Dendritic cell treated with granulocyte-macrophage colony-stimulating factor and Interleukin-4, amounts not matched to agents 40 ng/mL and 50 ng/mL, for 4 days (primary cell): Measurements from ENCODE around the gene OSM.

Experiments used
- H3K27ac Mint-ChIP-seq: one replicate; pipeline ENCODE4 v1.8.0; 2022; ENCODE audit warnings: mild to moderate bottlenecking, mixed read lengths
- H3K27me3 Mint-ChIP-seq: one replicate; pipeline ENCODE4 v1.8.0; 2022; ENCODE audit warnings: mild to moderate bottlenecking, mixed read lengths
- H3K36me3 Mint-ChIP-seq: one replicate; pipeline ENCODE4 v1.8.0; 2022; ENCODE audit warnings: low read depth, mixed read lengths
- H3K4me1 Mint-ChIP-seq: one replicate; pipeline ENCODE4 v1.8.0; 2022; ENCODE audit warnings: low read depth, mixed read lengths
- H3K4me3 Mint-ChIP-seq: one replicate; pipeline ENCODE4 v1.8.0; 2022; ENCODE audit warnings: mild to moderate bottlenecking, moderate library complexity, mixed read lengths
- H3K9me3 Mint-ChIP-seq: one replicate; pipeline ENCODE4 v1.8.0; 2022; ENCODE audit warnings: mixed read lengths
- intact Hi-C: fragments of 100-400 bp; cut with micrococcal nuclease; formaldehyde crosslinking; loops from one replicate; pipeline ENCODE4 v1.15.0; 2022

Gene OSM

DNA sequence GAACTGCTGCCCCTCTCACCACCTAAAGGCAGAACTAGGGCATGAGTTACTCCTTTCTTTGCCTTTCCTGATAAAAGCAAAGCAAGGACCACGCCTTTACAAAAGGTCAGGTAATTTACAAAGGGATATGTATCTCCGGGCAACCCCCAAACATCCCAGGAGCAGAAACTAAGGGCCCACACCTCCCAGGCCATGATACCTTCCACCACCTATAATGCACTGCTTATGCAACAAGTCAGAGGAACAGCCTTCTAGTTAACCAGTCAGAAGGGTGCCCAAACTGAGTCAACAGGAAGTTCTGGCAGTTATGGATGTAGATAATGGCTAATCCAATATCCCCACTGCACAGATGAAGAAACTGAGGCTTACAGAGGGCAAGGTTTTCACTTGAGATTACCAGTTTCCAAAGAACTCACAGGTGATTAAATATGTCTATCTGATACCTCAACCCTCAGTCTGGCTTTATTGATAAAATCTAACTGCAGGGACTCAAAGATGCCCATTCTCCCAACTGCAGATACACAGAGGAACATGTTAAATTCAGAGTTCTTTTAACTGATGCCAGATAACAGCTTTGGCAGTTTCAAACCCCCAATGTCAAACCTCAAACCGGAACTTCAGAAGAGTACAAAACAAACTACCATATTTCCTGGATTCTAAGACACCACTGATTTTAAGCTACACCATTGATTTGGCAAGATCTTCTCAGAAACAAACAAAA is 39.4 kb upstream of the OSM start:
- Mint-ChIP-seq H3K9me3 (no peaks in the 10 kb centered on the region), H3K27ac (peak overlapping the region; percentile 85), H3K4me3 (peak overlapping the region; percentile 52), H3K36me3 (peaks cover 50% of the 10 kb centered on the region), H3K4me1 (peaks cover 100% of the 10 kb centered on the region), H3K27me3 (no peaks in the 10 kb centered on the region)
- intact Hi-C loops = loop anchor here (1.0 to 2.0 kb wide), 2 partner anchors 19 to 49 kb away; no protein-coding TSS in a partner anchor

DNA sequence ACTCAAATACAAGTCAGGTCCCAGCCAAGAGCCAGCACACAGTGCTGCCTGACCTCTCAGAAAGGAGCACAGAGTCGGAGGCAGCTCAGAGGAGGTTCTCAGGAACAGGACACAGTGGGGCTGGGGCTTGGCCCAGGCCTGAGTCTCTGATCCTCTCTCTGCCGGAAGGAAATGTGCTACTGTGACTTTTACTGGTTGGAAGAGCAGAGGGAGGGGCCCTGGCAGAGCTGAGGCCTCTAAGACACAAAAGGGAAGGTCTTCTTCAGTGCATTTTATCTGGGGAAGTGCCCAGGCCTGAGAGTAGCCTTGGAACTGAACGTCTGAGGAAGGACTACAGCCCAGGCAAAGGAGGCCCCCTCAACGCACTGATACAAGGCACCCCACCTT is 38.9 kb upstream of the OSM start:
- Mint-ChIP-seq H3K4me3 (peak overlapping the region; percentile 52), H3K36me3 (peaks cover 56% of the 10 kb centered on the region), H3K9me3 (no peaks in the 10 kb centered on the region), H3K4me1 (peaks cover 100% of the 10 kb centered on the region), H3K27me3 (no peaks in the 10 kb centered on the region), H3K27ac (peak overlapping the region; percentile 85)
- intact Hi-C loops = loop anchor here (1.0 to 2.0 kb wide), 2 partner anchors 19 to 50 kb away; no protein-coding TSS in a partner anchor

DNA sequence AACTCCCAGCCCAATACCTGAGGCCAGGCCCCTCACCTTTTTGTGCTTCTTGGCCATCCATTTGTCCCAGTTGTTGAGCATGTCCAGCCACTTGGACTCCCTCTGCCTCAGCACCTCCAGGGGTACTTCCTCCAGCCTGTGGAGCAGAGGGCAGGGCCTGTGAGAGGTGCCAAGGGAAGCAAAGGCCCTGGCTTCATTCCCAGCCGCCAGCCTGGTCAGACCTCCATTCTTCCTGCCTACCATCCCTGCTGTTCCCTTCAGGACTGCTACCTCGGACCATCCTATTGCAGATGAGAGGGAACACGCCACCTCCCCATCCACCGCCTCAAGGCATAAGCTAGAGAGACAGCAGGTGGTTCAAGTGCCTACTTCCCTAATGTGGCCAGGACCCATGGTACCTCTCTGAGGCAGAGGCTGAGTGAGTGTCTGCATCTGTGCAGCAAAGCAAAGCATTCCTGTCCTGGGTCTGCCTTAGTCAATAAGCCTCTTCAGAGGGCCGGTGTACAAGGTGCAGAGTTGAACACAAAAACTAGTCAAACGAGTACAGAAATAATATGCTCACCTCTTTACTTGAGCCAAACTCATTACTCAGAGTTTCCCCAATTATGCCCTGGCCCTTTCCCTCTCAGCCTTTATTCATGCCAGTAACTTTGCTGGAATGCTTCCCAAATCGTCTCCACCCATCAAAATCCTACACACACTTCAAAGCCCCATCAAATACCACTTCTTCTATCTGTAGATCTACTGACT is 38.0 kb upstream of the OSM start:
- Mint-ChIP-seq H3K27ac (peak overlapping the region; percentile 85), H3K9me3 (no peaks in the 10 kb centered on the region), H3K4me3 (no peak overlapping the region), H3K36me3 (peaks cover 64% of the 10 kb centered on the region), H3K27me3 (no peaks in the 10 kb centered on the region), H3K4me1 (peaks cover 93% of the 10 kb centered on the region)
- intact Hi-C loops = loop anchor here (1.0 to 2.0 kb wide), 2 partner anchors 20 to 51 kb away; no protein-coding TSS in a partner anchor

DNA sequence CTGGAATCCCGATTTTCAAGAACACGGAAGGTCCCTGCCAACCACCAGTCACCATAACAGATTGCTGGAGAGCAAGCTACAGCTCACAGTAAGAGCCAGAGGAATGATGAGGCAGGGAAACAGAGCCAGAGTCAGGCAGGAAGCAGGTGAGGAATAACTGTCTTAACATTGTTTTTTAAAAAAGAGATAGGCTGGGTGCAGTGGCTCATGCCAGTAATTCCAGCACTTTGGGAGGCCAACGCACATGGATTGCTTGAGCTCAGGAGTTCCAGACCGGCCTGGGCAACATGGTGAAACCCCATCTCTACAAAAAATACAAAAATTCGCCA is 36.1 kb upstream of the OSM start:
- peaks cover 74% of the 10 kb centered on the region for H3K4me1 Mint-ChIP-seq
- peak overlapping the region; percentile 59 for H3K4me3 Mint-ChIP-seq
- H3K36me3 Mint-ChIP-seq = peaks cover 70% of the 10 kb centered on the region
- H3K27ac Mint-ChIP-seq = peak overlapping the region; percentile 85
- no peaks in the 10 kb centered on the region for H3K9me3 Mint-ChIP-seq
- intact Hi-C loops = loop anchor here (1.0 kb wide), 1 partner anchor 13 kb away; the partner anchor contains the start of gene CASTOR1
- H3K27me3 Mint-ChIP-seq = no peaks in the 10 kb centered on the region

DNA sequence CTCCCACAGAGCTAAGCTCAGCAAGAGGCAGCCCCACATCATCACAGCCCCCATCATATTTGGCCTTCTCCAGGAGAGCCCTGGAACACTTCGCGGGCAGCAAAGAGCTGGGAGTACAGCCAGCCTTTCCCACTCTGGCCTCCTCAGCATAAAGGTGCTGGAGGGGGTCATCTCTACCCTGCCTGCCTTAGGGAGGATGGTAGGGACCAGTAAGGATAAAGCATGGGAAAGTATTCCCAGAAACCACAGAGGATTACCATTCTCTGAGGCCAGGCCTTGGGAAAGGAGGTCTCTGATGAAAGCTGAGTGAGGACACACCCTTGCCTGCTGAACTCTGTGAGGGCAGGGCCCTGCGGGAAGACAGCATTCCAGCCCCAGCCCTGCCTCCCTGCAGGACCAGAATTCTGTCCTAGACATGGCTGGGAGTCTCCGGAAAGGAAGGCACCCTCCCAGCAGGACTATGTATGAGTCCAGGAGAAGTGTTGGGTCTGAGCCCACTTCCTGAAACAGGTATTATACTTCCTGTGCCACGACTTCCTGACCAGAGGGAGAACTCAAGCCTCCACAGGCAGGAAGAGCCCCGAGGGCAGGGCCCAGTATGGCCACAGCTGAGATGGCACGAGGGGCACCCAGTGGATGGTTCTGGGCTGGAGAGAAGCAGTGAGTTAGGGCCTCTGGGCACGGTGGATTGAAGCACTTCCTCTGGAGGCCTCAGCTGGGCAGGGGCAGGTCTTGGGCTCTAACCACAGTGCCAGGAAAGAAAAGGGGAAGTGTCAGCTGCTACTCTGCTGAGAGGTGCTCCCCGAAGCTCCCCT is 35.6 kb upstream of the OSM start:
- Mint-ChIP-seq H3K27ac (peak overlapping the region; percentile 85), H3K9me3 (no peaks in the 10 kb centered on the region), H3K4me1 (peaks cover 69% of the 10 kb centered on the region), H3K36me3 (peaks cover 76% of the 10 kb centered on the region), H3K4me3 (peak overlapping the region; percentile 59), H3K27me3 (no peaks in the 10 kb centered on the region)
- intact Hi-C loops = loop anchor here (1.0 kb wide), 1 partner anchor 13 kb away; the partner anchor contains the start of gene CASTOR1

DNA sequence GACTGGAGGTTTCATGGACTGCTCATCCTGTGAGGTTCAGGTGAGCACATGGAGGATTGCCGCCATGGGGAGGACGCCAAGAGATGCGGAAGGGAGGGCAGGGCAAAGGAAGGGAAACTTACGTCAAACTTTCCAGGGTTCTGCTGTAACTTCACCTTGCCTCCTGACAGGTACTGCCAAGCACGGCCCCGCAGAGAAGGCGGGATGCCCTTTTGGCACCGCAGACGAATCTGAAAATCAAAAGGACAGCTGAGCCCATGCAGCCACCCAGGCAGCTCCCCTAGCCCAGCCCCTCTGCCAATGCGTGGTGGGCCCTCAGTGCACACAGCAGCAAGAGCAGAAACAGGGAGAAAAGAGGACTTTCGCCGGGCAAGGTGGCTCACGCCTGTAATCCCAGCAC is 32.7 kb upstream of the OSM start:
- peaks cover 100% of the 10 kb centered on the region for H3K36me3 Mint-ChIP-seq
- H3K27me3 Mint-ChIP-seq = no peaks in the 10 kb centered on the region
- no peak overlapping the region for H3K27ac Mint-ChIP-seq
- H3K4me3 Mint-ChIP-seq = no peak overlapping the region
- intact Hi-C loops = no loop called here
- peaks cover 40% of the 10 kb centered on the region for H3K4me1 Mint-ChIP-seq
- no peaks in the 10 kb centered on the region for H3K9me3 Mint-ChIP-seq

DNA sequence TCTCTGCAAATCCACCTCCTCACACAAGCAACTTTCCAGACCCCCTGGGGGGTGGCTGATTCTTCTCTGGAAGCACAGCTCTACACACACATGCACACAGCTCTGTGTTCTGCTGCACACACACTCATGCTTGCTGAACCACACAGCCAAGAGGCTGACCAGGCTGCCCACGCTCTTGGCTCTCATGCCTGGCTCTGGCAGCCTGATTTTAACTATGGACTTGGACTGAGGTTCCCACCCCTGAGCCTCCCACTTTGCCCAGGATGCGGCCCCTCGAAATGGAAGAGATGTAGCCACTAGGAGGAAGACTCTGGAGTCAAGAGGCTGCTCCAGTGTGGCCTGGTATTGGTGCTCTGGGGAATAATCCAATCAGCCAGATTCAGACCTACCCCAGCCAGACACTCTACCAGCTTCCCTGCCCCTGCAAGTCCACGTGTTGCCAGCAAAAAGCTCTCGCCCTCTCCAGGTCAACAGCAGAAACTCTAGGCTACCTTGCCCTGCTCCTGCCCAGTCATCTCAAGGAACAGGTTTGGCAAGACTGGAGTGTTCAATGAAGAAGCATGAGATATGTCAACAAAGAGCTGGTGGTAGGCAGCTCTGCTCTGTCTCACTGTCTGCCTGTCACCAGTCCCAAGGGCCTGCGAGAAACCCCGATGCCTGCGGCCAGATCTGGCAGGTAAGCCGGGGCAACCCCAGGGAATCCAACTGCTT is 31.5 kb upstream of the OSM start:
- H3K27me3 Mint-ChIP-seq = no peaks in the 10 kb centered on the region
- peaks cover 100% of the 10 kb centered on the region for H3K36me3 Mint-ChIP-seq

DNA sequence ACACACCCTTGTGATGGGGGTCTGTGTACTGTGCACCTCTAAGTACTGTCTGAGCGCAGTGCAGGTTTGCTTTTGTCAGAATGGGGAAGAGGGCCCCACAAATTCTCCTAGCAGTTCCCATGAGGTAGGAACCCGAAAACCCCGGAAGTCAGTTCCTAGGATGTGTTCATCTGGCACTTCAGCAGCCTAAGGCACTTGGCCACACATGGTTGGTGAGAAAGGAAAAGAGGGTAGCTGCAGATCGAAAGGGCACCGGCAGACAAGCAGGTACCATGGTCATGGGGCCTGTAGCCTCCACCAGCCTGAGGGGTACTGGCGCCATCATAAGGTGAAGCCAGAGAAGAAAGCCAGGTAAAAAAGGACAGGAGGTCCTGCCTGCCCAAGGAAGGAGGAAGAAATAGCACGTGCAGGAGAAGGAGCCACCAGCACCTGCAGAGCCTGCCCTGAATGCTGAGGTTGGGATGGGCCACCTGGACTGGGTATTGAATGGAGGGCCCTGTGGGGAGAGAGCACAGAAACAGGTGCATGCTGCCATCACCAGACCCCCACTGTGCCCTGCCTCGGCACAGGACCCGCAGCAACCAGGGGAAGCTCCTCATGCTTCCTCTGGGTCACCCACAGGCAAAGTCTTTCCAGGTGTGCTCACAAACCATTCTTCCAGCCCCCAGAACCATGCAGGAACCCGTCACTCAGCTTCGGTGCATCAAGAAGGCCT is 30.8 kb upstream of the OSM start:
- no peaks in the 10 kb centered on the region for H3K9me3 Mint-ChIP-seq
- H3K4me3 Mint-ChIP-seq = no peak overlapping the region
- H3K4me1 Mint-ChIP-seq = peaks cover 21% of the 10 kb centered on the region
- H3K36me3 Mint-ChIP-seq = peaks cover 100% of the 10 kb centered on the region
- H3K27me3 Mint-ChIP-seq = no peaks in the 10 kb centered on the region
- intact Hi-C loops = no loop called here
- H3K27ac Mint-ChIP-seq = no peak overlapping the region

More for the DNA sequence above, 31.5 kb upstream of the OSM start:
- Mint-ChIP-seq H3K4me1 (peaks cover 28% of the 10 kb centered on the region), H3K9me3 (no peaks in the 10 kb centered on the region), H3K27ac (no peak overlapping the region), H3K4me3 (no peak overlapping the region)
- intact Hi-C loops = no loop called here

DNA sequence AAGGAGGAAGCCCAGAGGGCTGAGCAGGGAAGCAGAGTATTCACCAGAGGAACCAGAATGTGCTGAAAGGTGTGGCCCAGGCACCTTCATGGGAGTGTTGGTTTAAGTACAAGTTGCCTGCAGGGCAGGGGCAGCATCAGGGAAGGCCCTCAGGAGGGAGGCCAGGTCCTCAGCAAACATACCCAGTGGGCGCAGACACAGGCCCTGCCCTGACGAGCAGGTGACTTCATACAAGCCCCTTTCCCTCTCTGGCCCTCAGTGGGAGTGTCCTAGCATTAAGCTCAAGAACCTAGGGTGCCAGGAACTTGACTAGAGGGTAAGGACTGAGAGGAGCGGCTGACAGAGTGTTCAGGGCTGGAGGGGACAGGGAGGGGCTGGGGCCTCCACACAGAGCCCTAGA is 30.2 kb upstream of the OSM start:
- no peak overlapping the region for H3K4me3 Mint-ChIP-seq

DNA sequence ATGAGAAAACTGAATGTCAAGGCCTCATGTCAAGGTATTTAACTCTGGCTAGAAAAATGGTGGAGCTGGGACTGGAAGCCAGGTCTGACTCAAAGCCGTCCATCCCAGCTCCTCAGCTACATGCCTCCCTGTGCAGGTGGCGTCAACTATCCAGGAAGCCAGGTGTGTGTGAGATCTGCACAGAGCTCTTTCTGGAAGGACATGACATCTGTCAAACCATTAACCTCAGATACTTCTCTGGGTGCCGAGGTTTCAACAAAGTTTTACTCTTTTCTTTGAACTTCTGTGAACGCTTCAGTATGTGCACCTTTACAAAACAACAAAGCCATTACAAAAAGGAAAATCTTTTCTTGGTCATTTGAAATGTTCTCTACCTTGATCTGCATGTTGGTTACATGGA is 29.7 kb upstream of the OSM start:
- Mint-ChIP-seq H3K36me3 (peaks cover 100% of the 10 kb centered on the region), H3K9me3 (no peaks in the 10 kb centered on the region), H3K27ac (no peak overlapping the region), H3K27me3 (no peaks in the 10 kb centered on the region), H3K4me3 (no peak overlapping the region), H3K4me1 (peaks cover 15% of the 10 kb centered on the region)
- intact Hi-C loops = no loop called here

More for the DNA sequence above, 30.2 kb upstream of the OSM start:
- Mint-ChIP-seq H3K9me3 (no peaks in the 10 kb centered on the region), H3K4me1 (peaks cover 15% of the 10 kb centered on the region), H3K36me3 (peaks cover 100% of the 10 kb centered on the region), H3K27ac (no peak overlapping the region), H3K27me3 (no peaks in the 10 kb centered on the region)
- intact Hi-C loops = no loop called here

DNA sequence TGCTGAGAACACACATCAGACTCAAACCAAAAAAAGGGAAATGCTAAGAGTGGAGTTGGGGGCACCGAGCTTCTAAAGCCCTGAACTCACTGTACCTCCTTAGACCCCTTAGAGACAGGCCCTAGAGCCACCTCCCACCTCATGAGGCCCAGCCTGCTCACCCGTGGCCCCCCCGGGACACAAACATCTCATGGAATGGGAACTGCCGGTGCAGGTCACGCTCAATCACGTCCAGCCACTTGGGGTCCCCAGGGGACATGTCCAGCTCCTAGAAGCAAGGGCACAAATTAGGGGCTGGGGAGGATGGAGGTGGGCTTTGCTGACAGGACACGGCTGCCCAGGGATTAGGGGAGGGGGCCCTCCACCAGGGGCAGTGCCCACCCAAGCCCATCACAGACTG is 28.9 kb upstream of the OSM start:
- H3K9me3 Mint-ChIP-seq = no peaks in the 10 kb centered on the region
- intact Hi-C loops = no loop called here
- H3K27ac Mint-ChIP-seq = no peak overlapping the region
- H3K4me1 Mint-ChIP-seq = peaks cover 15% of the 10 kb centered on the region
- H3K36me3 Mint-ChIP-seq = peaks cover 96% of the 10 kb centered on the region
- H3K27me3 Mint-ChIP-seq = no peaks in the 10 kb centered on the region
- no peak overlapping the region for H3K4me3 Mint-ChIP-seq

DNA sequence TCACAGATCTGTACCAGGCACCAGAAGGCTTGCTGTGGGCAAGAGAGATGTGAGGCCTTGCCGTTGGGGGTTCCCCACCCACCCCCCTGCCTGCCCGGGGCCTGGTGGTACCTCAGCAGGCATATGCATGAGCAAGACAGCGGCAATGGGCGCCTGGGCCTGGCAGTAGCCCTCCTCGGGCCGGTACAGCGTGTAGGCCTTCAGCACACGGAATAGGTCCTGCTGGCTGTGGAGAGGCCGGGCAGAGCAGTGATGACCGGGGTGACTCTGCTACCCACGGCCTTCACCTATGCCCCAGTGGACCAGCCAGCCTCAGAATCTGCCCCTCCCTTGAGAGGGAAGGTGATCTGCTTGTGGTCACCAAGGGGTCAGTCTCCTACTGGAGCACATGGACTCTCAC is 28.2 kb upstream of the OSM start:
- H3K27me3 Mint-ChIP-seq = no peaks in the 10 kb centered on the region
- no peak overlapping the region for H3K27ac Mint-ChIP-seq
- H3K36me3 Mint-ChIP-seq = peaks cover 88% of the 10 kb centered on the region
- peaks cover 21% of the 10 kb centered on the region for H3K4me1 Mint-ChIP-seq
- intact Hi-C loops = no loop called here
- no peaks in the 10 kb centered on the region for H3K9me3 Mint-ChIP-seq
- no peak overlapping the region for H3K4me3 Mint-ChIP-seq

DNA sequence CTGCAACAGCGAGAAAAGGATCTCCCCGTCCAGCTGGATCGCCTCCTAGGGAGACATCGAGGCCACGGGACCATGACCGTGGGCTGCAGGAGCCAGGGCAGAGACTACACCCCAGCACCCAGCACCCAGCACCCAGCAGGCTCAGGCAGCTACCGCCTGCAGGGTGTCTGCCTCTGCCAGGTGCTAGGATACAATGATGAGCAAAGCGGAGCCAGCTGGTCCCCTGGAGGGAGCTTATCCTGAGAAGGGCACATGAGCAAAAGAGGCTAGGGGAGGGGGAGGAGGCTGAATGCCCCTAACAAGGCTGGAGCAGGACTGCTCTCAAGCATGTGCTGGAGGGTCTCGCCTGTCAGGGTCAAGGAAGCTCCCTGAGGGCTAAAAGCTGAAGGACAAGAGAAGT is 27.4 kb upstream of the OSM start:
- H3K4me1 Mint-ChIP-seq = peaks cover 23% of the 10 kb centered on the region
- intact Hi-C loops = no loop called here
- H3K27ac Mint-ChIP-seq = no peak overlapping the region
- H3K36me3 Mint-ChIP-seq = peaks cover 81% of the 10 kb centered on the region
- H3K4me3 Mint-ChIP-seq = no peak overlapping the region
- H3K27me3 Mint-ChIP-seq = no peaks in the 10 kb centered on the region
- H3K9me3 Mint-ChIP-seq = no peaks in the 10 kb centered on the region
